GDM1 (cell line): ENCODE measurements around the gene MAPK11.
"Not testable (repeated sequence)": the region's sequence is repeated elsewhere in the genome, so short reads cannot be mapped to it uniquely, and the experiment has no call there.

Experiments
- DNase-seq: peaks from one replicate; lab custom pipeline; 2025; lab: John Stamatoyannopoulos, UW

MAPK11 gene

GRCh38 chr22:50276143-50276542, 6.0 kb upstream of the MAPK11 start:
- peak; percentile 27 for DNase-seq

- no peak for DNase-seq
Measured at GRCh38 chr22:50275181-50276055, 5.2 kb upstream of the MAPK11 start.

DNA sequence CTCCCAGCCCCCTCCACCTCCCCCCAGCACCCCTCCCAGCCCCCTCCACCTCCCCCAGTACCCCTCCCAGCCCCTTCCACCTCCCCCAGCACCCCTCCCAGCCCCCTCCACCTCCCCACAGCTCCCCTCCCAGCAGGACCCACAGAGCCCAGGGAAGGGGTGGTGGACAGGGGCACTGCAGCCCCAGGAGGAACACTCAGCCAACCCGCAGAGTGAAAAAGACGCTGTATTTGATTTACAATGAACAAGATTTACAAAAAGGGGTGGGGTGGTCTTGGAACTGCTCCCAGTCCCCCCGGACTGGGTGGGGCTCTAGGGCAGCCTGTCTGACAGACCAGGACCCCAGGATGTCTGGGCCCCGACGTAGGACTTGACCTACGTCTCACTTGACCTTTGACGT, 4.6 kb upstream of the MAPK11 start:
- DNase-seq, result no peak

GRCh38 chr22:50274311-50274710, 4.1 kb upstream of the MAPK11 start:
- DNase-seq, result peak; percentile 25

GRCh38 chr22:50273781-50274180, 3.6 kb upstream of the MAPK11 start:
- not testable (repeated sequence) for DNase-seq

GRCh38 chr22:50273352-50273751, 3.2 kb upstream of the MAPK11 start:
- DNase-seq, result not testable (repeated sequence)

DNA sequence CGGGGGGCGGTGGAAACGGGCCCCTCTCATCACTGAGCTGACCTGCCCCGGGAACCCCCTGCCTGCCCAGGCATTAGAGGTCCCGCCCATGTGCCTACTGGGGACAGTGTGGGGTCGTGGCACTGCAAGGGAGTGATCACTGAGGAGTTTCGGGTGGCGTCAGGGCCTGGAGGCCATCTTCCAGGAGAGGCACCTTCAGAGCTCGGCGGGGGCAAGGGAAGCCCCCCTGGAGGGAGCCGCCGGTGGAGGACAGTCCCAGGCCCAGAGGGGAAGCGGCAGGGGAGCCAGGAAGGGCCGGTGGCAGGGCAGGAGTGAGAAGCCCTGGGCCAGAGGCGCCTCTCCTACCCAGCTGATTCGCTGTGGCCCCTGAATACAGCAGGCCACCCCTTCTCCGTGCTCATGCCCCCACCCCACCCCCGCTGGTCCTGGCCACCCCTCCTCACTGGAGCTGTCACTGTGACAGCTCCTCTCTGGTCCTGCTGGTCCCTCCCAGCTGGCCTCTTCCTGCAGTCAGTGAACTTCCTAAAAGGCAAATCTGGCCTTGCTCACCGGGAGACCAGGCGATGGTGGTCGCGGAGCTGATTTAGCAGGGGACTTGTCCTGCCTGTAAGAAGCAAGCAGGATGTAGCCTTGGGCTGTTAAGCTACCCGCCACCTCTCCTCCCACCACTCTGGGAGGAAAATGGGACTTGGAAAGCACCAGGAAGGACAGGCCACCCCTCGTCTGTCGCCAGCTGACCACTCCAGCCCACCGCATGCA, 2.0 kb upstream of the MAPK11 start:
- DNase-seq, result no peak

- peak; percentile 34 for DNase-seq
Measured at GRCh38 chr22:50271519-50271970, 1.4 kb upstream of the MAPK11 start.

DNA sequence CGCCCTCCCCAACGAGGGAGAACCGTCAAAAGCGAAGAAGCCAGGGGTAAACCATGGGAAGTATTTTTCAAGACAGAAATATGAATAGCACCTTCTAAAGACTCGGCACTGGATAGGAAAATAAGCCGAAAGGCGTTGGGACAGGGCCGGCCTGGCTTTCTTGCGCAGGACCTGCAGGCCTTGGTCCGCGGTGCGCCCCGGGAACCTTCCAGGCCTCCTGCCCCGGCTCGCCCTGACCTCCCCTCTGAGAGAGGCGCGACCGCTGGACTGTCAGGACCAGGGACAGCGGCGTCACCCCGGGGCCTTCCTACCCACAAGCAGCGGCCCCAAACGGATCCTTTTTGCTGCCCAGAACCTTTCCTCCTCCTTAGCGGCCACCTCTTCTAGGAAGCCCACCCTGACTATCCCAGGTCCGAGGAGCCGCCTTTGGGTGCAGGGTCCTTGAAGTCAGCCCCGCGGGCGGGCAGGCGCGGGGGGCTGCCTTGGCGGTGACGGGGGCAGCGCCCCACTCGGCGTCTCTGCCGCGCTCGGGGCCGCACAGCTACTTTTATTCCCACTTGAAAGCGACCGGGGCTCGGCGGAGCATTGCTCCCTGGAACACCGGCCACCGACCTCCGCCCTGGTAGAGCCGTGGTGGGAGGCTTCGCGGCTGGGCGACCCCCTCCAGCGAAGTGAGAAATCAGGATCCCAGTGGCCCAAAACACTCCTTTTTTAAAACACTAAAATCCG, 650 bp upstream of the MAPK11 start:
- DNase-seq, result no peak

DNA sequence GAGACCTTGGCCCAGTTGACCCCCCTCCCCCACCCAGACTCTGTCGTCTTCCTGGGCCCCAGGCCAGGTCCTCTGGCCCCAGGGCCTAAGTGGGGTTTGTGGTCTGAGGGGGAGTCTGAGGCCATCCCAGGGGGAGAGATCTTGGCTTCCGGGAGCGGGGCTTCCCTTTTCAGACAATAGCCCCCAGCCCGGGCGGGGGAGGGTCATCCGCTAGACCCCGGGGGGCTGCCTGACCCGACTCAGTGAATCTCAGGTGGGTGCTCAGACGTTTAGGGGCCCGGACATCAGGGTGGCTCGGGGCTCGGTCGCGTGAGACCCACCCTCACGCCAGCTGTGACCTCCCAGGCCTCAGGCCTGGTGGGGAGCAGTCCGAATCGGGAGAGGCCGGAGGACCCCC, 609 bp downstream of the MAPK11 start:
- no peak for DNase-seq

DNA sequence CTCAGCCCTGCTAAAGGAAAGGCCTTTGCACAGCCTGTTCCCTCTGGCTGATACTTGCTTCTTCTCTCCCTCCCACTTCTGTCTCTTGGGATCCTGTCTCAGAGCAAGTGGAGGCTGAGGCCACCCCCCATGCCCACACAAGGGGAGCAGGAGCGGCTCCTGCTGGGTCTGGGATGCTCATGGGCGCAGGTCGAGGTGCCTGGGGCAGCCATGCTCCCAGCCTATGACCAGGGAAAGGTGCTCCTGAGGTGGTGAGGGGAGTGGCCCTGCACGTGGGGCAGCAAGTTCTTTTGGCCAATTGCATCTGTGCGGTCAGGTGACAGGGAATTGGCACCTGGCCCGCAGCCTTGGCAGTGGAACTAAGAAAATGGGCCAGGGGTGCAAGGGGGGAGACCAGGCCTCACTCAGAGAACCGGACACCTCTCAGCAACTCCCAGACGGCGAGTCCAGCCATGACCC, 1.5 kb downstream of the MAPK11 start:
- no peak for DNase-seq

GRCh38 chr22:50267591-50268390, 2.4 kb downstream of the MAPK11 start:
- DNase-seq, result no peak

DNA sequence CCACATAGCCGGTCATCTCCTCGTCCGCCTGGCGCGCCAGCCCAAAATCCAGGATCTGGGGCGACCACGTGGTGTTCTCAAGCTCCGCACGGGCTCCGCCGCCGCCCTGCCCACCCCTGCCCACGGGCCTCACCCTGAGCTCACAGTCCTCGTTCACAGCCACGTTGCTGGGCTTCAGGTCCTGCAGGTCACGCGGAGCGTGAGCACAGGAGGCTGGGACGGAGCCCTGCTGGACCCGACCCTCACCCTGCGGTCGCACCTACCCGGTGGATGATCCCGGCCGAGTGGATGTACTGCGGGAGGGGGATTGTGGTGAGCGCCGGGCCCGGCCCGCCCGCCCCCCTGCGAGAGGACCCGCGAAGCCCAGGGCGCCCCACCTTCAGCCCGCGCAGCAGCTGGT, 3.2 kb downstream of the MAPK11 start:
- no peak for DNase-seq

- no peak for DNase-seq
Measured at GRCh38 chr22:50264946-50265669, 5.1 kb downstream of the MAPK11 start.

- no peak for DNase-seq
Measured at GRCh38 chr22:50264104-50264745, 6.0 kb downstream of the MAPK11 start.

- DNase-seq, result no peak
Measured at GRCh38 chr22:50262973-50263617, 7.1 kb downstream of the MAPK11 start.

- no peak for DNase-seq
Measured at GRCh38 chr22:50262460-50262911, 7.7 kb downstream of the MAPK11 start.

DNA sequence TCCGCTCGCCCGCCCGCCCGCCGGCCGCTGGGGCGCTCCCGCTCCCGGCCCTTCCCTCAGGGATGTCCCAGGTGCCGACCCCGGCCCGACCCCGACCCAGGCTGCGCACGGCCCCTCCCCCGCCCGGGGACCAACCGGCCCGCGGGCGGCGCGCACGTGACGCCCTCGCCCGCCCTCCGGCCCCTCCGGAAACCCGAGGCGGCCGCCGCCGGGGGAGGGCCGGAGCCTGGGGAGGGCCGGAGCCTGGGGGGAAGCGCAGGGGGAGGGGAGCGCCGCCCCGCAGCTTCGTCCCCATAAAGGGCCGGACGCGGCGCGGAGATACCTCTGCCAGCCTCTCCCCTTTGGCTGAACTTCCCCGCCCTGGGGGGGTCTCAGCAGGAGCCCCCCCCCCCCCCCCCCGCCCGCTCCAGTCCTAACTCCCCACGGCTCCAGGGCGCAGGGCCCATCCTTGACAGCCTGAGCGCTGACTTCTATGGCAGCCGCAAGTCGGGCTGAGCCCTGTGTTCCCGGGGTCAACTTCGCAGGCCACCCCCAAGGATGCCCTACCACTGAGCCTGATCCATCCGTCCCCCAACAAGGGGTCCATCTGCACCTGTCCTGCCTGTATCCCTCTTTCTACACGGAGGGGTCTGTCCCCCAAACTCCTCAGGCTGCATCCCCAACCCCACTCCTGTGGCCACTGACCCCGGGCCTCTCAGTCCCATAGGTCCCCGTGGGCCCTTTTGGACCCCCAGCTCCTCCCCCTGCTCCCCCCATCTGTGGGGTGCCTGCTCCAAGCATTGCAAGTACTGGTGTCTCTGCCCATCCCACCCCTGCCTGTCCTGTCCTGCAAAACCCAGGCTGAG, 8.3 kb downstream of the MAPK11 start, which contains the start of gene MAPK12:
Gene MAPK12, minus strand, starts transcription at position 69 of the 845 bp plus-strand sequence. CDS start 174 bp downstream, outside the sequence.
- DNase-seq, result peak; percentile 21
